ENCODE results near the gene ROPN1L.

DNA sequence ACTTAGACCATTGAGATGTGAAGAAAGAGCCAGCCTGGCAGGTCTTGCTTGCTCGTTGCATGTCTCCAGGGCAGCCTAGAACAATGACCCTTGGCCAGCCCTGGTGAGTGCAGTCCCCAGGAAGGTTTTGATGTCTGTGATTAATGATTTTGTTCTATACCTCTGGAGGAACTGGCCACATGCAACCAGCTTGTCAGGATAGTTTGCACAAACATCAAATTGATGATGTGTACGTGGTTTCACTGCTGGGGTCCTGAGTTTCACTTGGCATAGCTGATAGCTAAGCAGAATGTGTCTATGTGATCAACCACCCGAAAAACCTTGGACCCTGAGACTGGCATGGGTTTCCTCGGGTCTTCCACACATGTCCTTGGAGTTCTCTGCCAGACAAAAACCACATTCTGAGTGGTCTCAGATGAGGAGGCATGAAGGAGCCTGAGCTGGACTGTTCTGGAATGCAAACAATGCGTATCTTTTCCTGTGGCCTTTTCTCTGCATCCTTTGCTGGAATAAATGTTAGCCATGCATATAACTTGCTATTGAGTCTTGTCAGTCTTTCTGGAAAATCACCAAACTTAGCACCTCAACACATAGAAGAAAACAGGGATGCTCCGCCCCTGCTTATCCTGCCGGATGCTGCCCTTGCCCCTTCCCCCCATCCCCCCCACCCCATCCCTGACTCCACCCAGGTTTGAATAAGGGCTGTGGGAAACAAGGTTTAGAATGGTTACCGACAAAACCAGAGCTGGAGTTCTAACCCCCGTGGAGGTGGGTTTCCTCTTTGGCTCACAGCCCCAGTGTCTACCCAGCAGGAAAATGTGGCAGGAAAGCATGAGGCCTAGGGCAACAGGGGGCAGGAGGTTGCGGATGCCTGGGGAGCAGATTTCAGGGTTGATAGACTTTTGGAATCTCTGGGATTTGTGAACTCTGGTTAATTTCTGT is 72.1 kb downstream of the ROPN1L start:
- no peak for TF ChIP-seq CTCF (IDR thresholded peaks at IDR 0.05; ENCODE audit: low read depth, low read length, poor library complexity, severe bottlenecking)
- no peak for TF ChIP-seq EZH2phosphoT487 (IDR thresholded peaks at IDR 0.05; ENCODE audit: borderline replicate concordance, low read length)
